Testis (tissue), 3 donors: ENCODE results near the gene RAET1G. TPM values are rescaled to one million over a fixed set of nuclear protein-coding genes. Genes with fewer than 3 reads are reported as not detected.

Experiments used
- DNase-seq: peaks from one replicate; pipeline ENCODE4 v3.0.0-alpha.2; 2019
- H3K27ac ChIP-seq, 2 donors: fragments of 200-600 bp; sonication (generic); one replicate each; pipeline ENCODE4 v1.5.1; 2019
- H3K27me3 ChIP-seq: fragments of 200-600 bp; sonication (generic); one replicate; pipeline ENCODE4 v1.5.1; 2019
- H3K36me3 ChIP-seq: fragments of 200-600 bp; sonication (generic); one replicate; pipeline ENCODE4 v1.5.1; 2017; ENCODE audit warnings: low read depth; ENCODE audit errors: missing control alignments
- H3K4me1 ChIP-seq: fragments of 200-600 bp; sonication (generic); one replicate; pipeline ENCODE4 v1.5.1; 2019
- H3K4me3 ChIP-seq, 2 donors: fragments of 200-600 bp; sonication (generic); one replicate each; pipeline ENCODE4 v1.5.1; 2017 to 2019
- H3K9me3 ChIP-seq: fragments of 200-600 bp; sonication (generic); one replicate; pipeline ENCODE4 v1.5.1; 2017
- CTCF ChIP-seq, 3 experiments: fragments of 450-650 bp in 2 of 3; fragments of 200-600 bp in 1 of 3; sonication (generic) in 1 of 3; IDR thresholded peaks; one replicate each; pipeline ENCODE4 v1.5.1; 2016 to 2019; ENCODE audit warnings: antibody characterized with exemption in 3 of 3, mild to moderate bottlenecking in 2 of 3, moderate library complexity in 1 of 3
- POLR2A ChIP-seq: fragments of 450-650 bp; IDR thresholded peaks from one replicate; pipeline ENCODE4 v1.6.1; 2017; ENCODE audit warnings: antibody characterized with exemption, mild to moderate bottlenecking, moderate library complexity
- WGBS, 2 donors: methylation state at CpG; one replicate each; pipeline ENCODE4 v1.1.5; 2018; 5-methylcytosine and 5-hydroxymethylcytosine counted together
- intact Hi-C: fragments of 100-400 bp; cut with DNase I; formaldehyde crosslinking; loops from one replicate; pipeline ENCODE4 v1.15.1; 2023; ENCODE audit warnings: low total_unique reads
- polyA plus RNA-seq: library from polyadenylated mRNA; stranded (reverse); fragments of 350-450 nt; fragmentation: Illumina TruSeq; extraction: RNeasy Lipid Tissue Mini Kit (QIAGEN cat#74804); gene quantifications from one replicate; pipeline ENCODE4 v1.2.3, GENCODE V29; 2014; ENCODE audit warnings: low read depth, low replicate concordance; ENCODE audit not compliant: insufficient read depth
- total RNA-seq, 2 donors: library from RNA; depleted of rRNA; stranded (reverse); fragments of >200 nt; gene quantifications; one replicate each; pipeline ENCODE4 v1.2.3, GENCODE V29; 2016

The RAET1G gene
- total and polyA plus RNA-seq, 3 donors from 2014 or later, result 0.30 TPM; not detected in 2

- H3K27me3 ChIP-seq, result no peaks in the 10 kb centered on the region
- 81 to 89% methylated on average over 7 to 11 of the region's 11 CpGs for WGBS, 2 donors
- intact Hi-C loops, result no loop called here
- DNase-seq, result no peak
- H3K4me1 ChIP-seq, result peaks cover 4% of the 10 kb centered on the region
- no peak overlapping the region for H3K4me3 ChIP-seq
- H3K9me3 ChIP-seq, result no peaks in the 10 kb centered on the region
- H3K27ac ChIP-seq, result no peak overlapping the region
- TF ChIP-seq POLR2A (no peak), CTCF (IDR thresholded peaks at IDR 0.05) (no peak)
- no peaks in the 10 kb centered on the region for H3K36me3 ChIP-seq
Measured at GRCh38 chr6:149900620-149901443, 22.1 kb downstream of the RAET1G start.

- intact Hi-C loops, result no loop called here
Measured at GRCh38 chr6:149899926-149900619, 22.8 kb downstream of the RAET1G start.

GRCh38 chr6:149899486-149899885, 23.4 kb downstream of the RAET1G start:
- no peaks in the 10 kb centered on the region for H3K36me3 ChIP-seq
- H3K9me3 ChIP-seq, result no peaks in the 10 kb centered on the region
- intact Hi-C loops, result no loop called here
- 87 to 95% methylated on average over 6 of the region's 6 CpGs for WGBS, 2 donors
- TF ChIP-seq CTCF (IDR thresholded peaks at IDR 0.05) (no peak), POLR2A (no peak)
- H3K27ac ChIP-seq, result no peak overlapping the region
- H3K4me3 ChIP-seq, result no peak overlapping the region
- DNase-seq, result no peak
- H3K27me3 ChIP-seq, result no peaks in the 10 kb centered on the region
- peaks cover 15% of the 10 kb centered on the region for H3K4me1 ChIP-seq

More at GRCh38 chr6:149899926-149900619, 22.8 kb downstream of the RAET1G start:
- H3K27ac ChIP-seq, result no peak overlapping the region
- H3K4me3 ChIP-seq, result no peak overlapping the region
- no peaks in the 10 kb centered on the region for H3K36me3 ChIP-seq
- TF ChIP-seq CTCF (IDR thresholded peaks at IDR 0.05), result no peak
- no peak for TF ChIP-seq POLR2A
- DNase-seq, result no peak
- WGBS, 2 donors, result 83 to 91% methylated on average over 7 of the region's 7 CpGs
- H3K27me3 ChIP-seq, result no peaks in the 10 kb centered on the region
- peaks cover 12% of the 10 kb centered on the region for H3K4me1 ChIP-seq
- H3K9me3 ChIP-seq, result no peaks in the 10 kb centered on the region

- Histone ChIP-seq H3K4me1 (peaks cover 15% of the 10 kb centered on the region), H3K9me3 (no peaks in the 10 kb centered on the region), H3K36me3 (no peaks in the 10 kb centered on the region), H3K27ac (no peak overlapping the region), H3K4me3 (no peak overlapping the region), H3K27me3 (no peaks in the 10 kb centered on the region)
- TF ChIP-seq CTCF (IDR thresholded peaks at IDR 0.05) (no peak), POLR2A (no peak)
- WGBS, 2 donors, result 97 to 98% methylated on average over 9 of the region's 9 CpGs
- intact Hi-C loops, result no loop called here
- no peak for DNase-seq
Measured at GRCh38 chr6:149898966-149899365, 24.0 kb downstream of the RAET1G start.
